Left ventricle myocardium inferior (tissue), 1 donor: ENCODE measurements around the gene CNPY4. TPM values are rescaled to one million over a fixed set of nuclear protein-coding genes. Genes with fewer than 3 reads are reported as not detected.
A peak's percentile ranks its signal among the peaks of the same experiment; 100 is the strongest.
"Not testable (repeated sequence)": the region's sequence is repeated elsewhere in the genome, so short reads cannot be mapped to it uniquely, and the experiment has no call there.

Experiments
- DNase-seq: peaks from one replicate; pipeline ENCODE4 v3.0.0-alpha.2; 2020
- H3K27ac ChIP-seq: fragments of 200-600 bp; replicated peaks from 2 replicates; pipeline ENCODE4 v1.8.0; 2021
- H3K27me3 ChIP-seq: fragments of 200-600 bp; 2 replicates; pipeline ENCODE4 v1.8.0; 2021; ENCODE audit warnings: low read depth
- H3K36me3 ChIP-seq: fragments of 200-600 bp; 2 replicates; pipeline ENCODE4 v1.8.0; 2021
- H3K4me1 ChIP-seq: fragments of 200-600 bp; 2 replicates; pipeline ENCODE4 v1.8.0; 2021
- H3K4me3 ChIP-seq: fragments of 200-600 bp; 2 replicates; pipeline ENCODE4 v1.8.0; 2021; ENCODE audit warnings: mild to moderate bottlenecking, moderate library complexity
- H3K9me3 ChIP-seq: fragments of 200-600 bp; replicated peaks from 2 replicates; pipeline ENCODE4 v1.8.0; 2021
- CTCF ChIP-seq: fragments of 200-600 bp; IDR thresholded peaks from 2 replicates; pipeline ENCODE4 v1.8.0; 2021; ENCODE audit warnings: antibody characterized with exemption, mild to moderate bottlenecking, borderline replicate concordance
- intact Hi-C: fragments of 100-400 bp; cut with micrococcal nuclease; formaldehyde crosslinking; loops from one replicate; pipeline ENCODE4 v1.11.0; 2022
- total RNA-seq: library from RNA; stranded (reverse); fragmentation: NEBNext Ultra II Directional; extraction: Animal tissue kit (Norgen Biotek cat#: 25700); gene quantifications from one replicate; pipeline ENCODE4 v1.2.1, GENCODE V29; 2021
- donor health status: DM: no; HTN: yes; CAD: no; lungs with severe emphysema.

Gene CNPY4
- total RNA-seq, 1 donor from 2014 or later, result 8.5 TPM

GRCh38 chr7:100132697-100133151 is 13.3 kb downstream of the CNPY4 start:
- no peak overlapping the region for H3K27ac ChIP-seq
- peaks cover 21% of the 10 kb centered on the region for H3K4me1 ChIP-seq
- intact Hi-C loops, result loop anchor here (5.0 kb wide), 1 partner anchor 85 kb away; the partner anchor contains the start of gene PVRIG
- DNase-seq, result peak; percentile 46
- H3K36me3 ChIP-seq, result no peaks in the 10 kb centered on the region
- H3K27me3 ChIP-seq, result no peaks in the 10 kb centered on the region
- no peaks in the 10 kb centered on the region for H3K9me3 ChIP-seq
- peak; percentile 85 for TF ChIP-seq CTCF
- H3K4me3 ChIP-seq, result no peak overlapping the region

GRCh38 chr7:100137851-100138760 is 18.7 kb downstream of the CNPY4 start:
- intact Hi-C loops, result no loop called here
- Histone ChIP-seq H3K9me3 (no peaks in the 10 kb centered on the region), H3K4me3 (no peak overlapping the region), H3K27me3 (peaks cover 15% of the 10 kb centered on the region), H3K36me3 (no peaks in the 10 kb centered on the region), H3K27ac (no peak overlapping the region), H3K4me1 (no peaks in the 10 kb centered on the region)
- no peak for DNase-seq
- TF ChIP-seq CTCF, result no peak

GRCh38 chr7:100141555-100141949 is 22.1 kb downstream of the CNPY4 start:
- Histone ChIP-seq H3K4me1 (no peaks in the 10 kb centered on the region), H3K9me3 (no peaks in the 10 kb centered on the region), H3K36me3 (no peaks in the 10 kb centered on the region), H3K4me3 (no peak overlapping the region), H3K27me3 (peaks cover 15% of the 10 kb centered on the region), H3K27ac (no peak overlapping the region)
- DNase-seq, result no peak
- no peak for TF ChIP-seq CTCF
- intact Hi-C loops, result no loop called here

- peaks cover 15% of the 10 kb centered on the region for H3K27me3 ChIP-seq
- TF ChIP-seq CTCF, result no peak
- no peaks in the 10 kb centered on the region for H3K36me3 ChIP-seq
- no peak for DNase-seq
- H3K9me3 ChIP-seq, result no peaks in the 10 kb centered on the region
- no peak overlapping the region for H3K4me3 ChIP-seq
- no peak overlapping the region for H3K27ac ChIP-seq
- intact Hi-C loops, result no loop called here
- no peaks in the 10 kb centered on the region for H3K4me1 ChIP-seq
These were observed 23.0 kb downstream of the CNPY4 start for GRCh38 chr7:100142461-100142860.

- H3K4me3 ChIP-seq, DNase-seq, H3K36me3 ChIP-seq, intact Hi-C loops, H3K9me3 ChIP-seq, H3K27ac ChIP-seq, H3K27me3 ChIP-seq: not testable (repeated sequence)
- peaks cover 24% of the 10 kb centered on the region for H3K4me1 ChIP-seq
These were observed 26.9 kb downstream of the CNPY4 start for GRCh38 chr7:100146350-100146749.

- H3K4me1 ChIP-seq, result peaks cover 24% of the 10 kb centered on the region
- DNase-seq, result no peak
- H3K36me3 ChIP-seq, result no peaks in the 10 kb centered on the region
- TF ChIP-seq CTCF, result no peak
- no peak overlapping the region for H3K27ac ChIP-seq
- intact Hi-C loops, result no loop called here
- H3K9me3 ChIP-seq, result no peaks in the 10 kb centered on the region
- H3K4me3 ChIP-seq, result no peak overlapping the region
- H3K27me3 ChIP-seq, result no peaks in the 10 kb centered on the region
These were observed 27.8 kb downstream of the CNPY4 start for GRCh38 chr7:100147278-100147677.
